HG03378 (cell line): ENCODE results near the gene ZMYM2.

Experiments used
- ATAC-seq: cut with Tn5 transposase; IDR thresholded peaks from one replicate; pipeline ENCODE4 v1.9.1; 2021; ENCODE audit warnings: mild to moderate bottlenecking, moderate library complexity; ENCODE audit not compliant: unreplicated experiment

ZMYM2 gene

GRCh38 chr13:20102525-20103180 lies 144.1 kb downstream of the ZMYM2 start:
- ATAC-seq, result no peak

GRCh38 chr13:20105161-20105689 lies 146.7 kb downstream of the ZMYM2 start:
- no peak for ATAC-seq

- no peak for ATAC-seq
Observed at GRCh38 chr13:20106742-20107141, 148.2 kb downstream of the ZMYM2 start.

- no peak for ATAC-seq
Observed at GRCh38 chr13:20109037-20109436, 150.5 kb downstream of the ZMYM2 start.

GRCh38 chr13:20114066-20114610 lies 155.6 kb downstream of the ZMYM2 start:
- ATAC-seq, result no peak

GRCh38 chr13:20116213-20116612 lies 157.7 kb downstream of the ZMYM2 start:
- ATAC-seq, result no peak

- ATAC-seq, result no peak
Observed at GRCh38 chr13:20118268-20119140, 160.0 kb downstream of the ZMYM2 start.

- ATAC-seq, result no peak
Observed at GRCh38 chr13:20119960-20120359, 161.4 kb downstream of the ZMYM2 start.

- ATAC-seq, result no peak
Observed at GRCh38 chr13:20121159-20121525, 162.6 kb downstream of the ZMYM2 start.

GRCh38 chr13:20124303-20124702 lies 165.8 kb downstream of the ZMYM2 start:
- ATAC-seq, result no peak

GRCh38 chr13:20125129-20125782 lies 166.7 kb downstream of the ZMYM2 start:
- no peak for ATAC-seq

GRCh38 chr13:20125783-20126165 lies 167.2 kb downstream of the ZMYM2 start:
- no peak for ATAC-seq

- no peak for ATAC-seq
Observed at GRCh38 chr13:20126541-20127261, 168.2 kb downstream of the ZMYM2 start.

- peak; percentile 12 for ATAC-seq
Observed at GRCh38 chr13:20127262-20127561, 168.7 kb downstream of the ZMYM2 start.

- ATAC-seq, result peak; percentile 57
Observed at GRCh38 chr13:20127562-20128458, 169.3 kb downstream of the ZMYM2 start.

- peak; percentile 9 for ATAC-seq
Observed at GRCh38 chr13:20128459-20128931, 170.0 kb downstream of the ZMYM2 start.

GRCh38 chr13:20129076-20129475 lies 170.5 kb downstream of the ZMYM2 start:
- no peak for ATAC-seq

- ATAC-seq, result no peak
Observed at GRCh38 chr13:20130012-20130411, 171.5 kb downstream of the ZMYM2 start.

GRCh38 chr13:20130652-20131051 lies 172.1 kb downstream of the ZMYM2 start:
- ATAC-seq, result no peak
